ENCODE results near the gene AGA. TPM values are rescaled to one million over a fixed set of nuclear protein-coding genes. Genes with fewer than 3 reads are reported as not detected.

Gene AGA
- total and polyA plus RNA-seq, 10 of the 15 experiments (the other 5 are each of a cell fraction or from before 2014, with no cell fraction given), result 17.1 to 37.6 (median 24.5) TPM

- TF ChIP-seq GATAD2B (conservative IDR thresholded peaks at IDR 0.05; ENCODE audit: low read depth) (peak; percentile 94), ZNF384 (IDR thresholded peaks at IDR 0.05; ENCODE audit: borderline replicate concordance, low read depth, low read length) (no peak), POLR2AphosphoS2 (IDR thresholded peaks at IDR 0.05; ENCODE audit: low read depth, low read length) (peak; percentile 85), CTCF (IDR thresholded peaks at IDR 0.05 in 2 of 3, conservative IDR thresholded peaks at IDR 0.05 in 1 of 3; ENCODE audit: control insufficient read depth in 2 of 3, extremely low read depth in 1 of 3, insufficient read depth in 1 of 3, low read depth in 3 of 3, low read length in 3 of 3) (no peak), USF2 (IDR thresholded peaks at IDR 0.05; ENCODE audit: borderline replicate concordance, low read depth, low read length) (no peak; the same call in 1 of the 2 replicates), MXI1 (IDR thresholded peaks at IDR 0.05; ENCODE audit: low read depth, low read length) (peak; percentile 100), MEF2B (IDR thresholded peaks at IDR 0.05; ENCODE audit: partially characterized antibody, poor library complexity, severe bottlenecking) (peak; percentile 81), IKZF1 (conservative IDR thresholded peaks at IDR 0.05) (peak; percentile 89), SMARCA5 (IDR thresholded peaks at IDR 0.05) (peak; percentile 39), ASH2L (IDR thresholded peaks at IDR 0.05; ENCODE audit: borderline replicate concordance, low read depth) (peak; percentile 67; the same call in 1 of the 2 replicates), HDGF (IDR thresholded peaks at IDR 0.05) (no peak), EED (IDR thresholded peaks at IDR 0.05; ENCODE audit: low read depth) (peak; percentile 16; the same call in 1 of the 2 replicates), FOXM1 (IDR thresholded peaks at IDR 0.05; ENCODE audit: low read depth, low read length) (no peak), CREB1 (IDR thresholded peaks at IDR 0.05; ENCODE audit: low read depth) (0 out of 2 replicates have a peak, but pooled peaks have one; percentile 34), ZNF622 (IDR thresholded peaks at IDR 0.05) (no peak), LARP7 (IDR thresholded peaks at IDR 0.05) (peak; percentile 83; the same call in 1 of the 2 replicates)
- TF ChIP-seq, protein P1, sequence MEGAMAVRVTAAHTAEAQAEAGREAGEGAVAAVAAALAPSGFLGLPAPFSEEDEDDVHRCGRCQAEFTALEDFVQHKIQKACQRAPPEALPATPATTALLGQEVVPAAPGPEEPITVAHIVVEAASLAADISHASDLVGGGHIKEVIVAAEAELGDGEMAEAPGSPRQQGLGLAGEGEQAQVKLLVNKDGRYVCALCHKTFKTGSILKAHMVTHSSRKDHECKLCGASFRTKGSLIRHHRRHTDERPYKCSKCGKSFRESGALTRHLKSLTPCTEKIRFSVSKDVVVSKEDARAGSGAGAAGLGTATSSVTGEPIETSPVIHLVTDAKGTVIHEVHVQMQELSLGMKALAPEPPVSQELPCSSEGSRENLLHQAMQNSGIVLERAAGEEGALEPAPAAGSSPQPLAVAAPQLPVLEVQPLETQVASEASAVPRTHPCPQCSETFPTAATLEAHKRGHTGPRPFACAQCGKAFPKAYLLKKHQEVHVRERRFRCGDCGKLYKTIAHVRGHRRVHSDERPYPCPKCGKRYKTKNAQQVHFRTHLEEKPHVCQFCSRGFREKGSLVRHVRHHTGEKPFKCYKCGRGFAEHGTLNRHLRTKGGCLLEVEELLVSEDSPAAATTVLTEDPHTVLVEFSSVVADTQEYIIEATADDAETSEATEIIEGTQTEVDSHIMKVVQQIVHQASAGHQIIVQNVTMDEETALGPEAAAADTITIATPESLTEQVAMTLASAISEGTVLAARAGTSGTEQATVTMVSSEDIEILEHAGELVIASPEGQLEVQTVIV (IDR thresholded peaks at IDR 0.05; ENCODE audit: borderline replicate concordance, partially characterized antibody), result peak; percentile 67
Measured at GRCh38 chr4:177441803-177442622, at the start of gene AGA (continued).
